Loucy (cell line): ENCODE measurements around the gene ILDR1.
A peak's percentile ranks its signal among the peaks of the same experiment; 100 is the strongest.

ENCODE experiments used
- H2AFZ ChIP-seq: fragments of 200-600 bp; sonication (generic); 2 replicates; pipeline ENCODE4 v1.6.0; 2016; ENCODE audit warnings: antibody characterized with exemption, mild to moderate bottlenecking, low read length, moderate library complexity
- H3F3A ChIP-seq: fragments of 200-600 bp; 2 replicates; pipeline ENCODE4 v1.6.0; 2016; ENCODE audit warnings: antibody characterized with exemption, low read depth, mild to moderate bottlenecking
- H3K27me3 ChIP-seq: fragments of 200-600 bp; sonication (generic); 2 replicates; pipeline ENCODE4 v1.6.1; 2014; ENCODE audit warnings: low read length, mild to moderate bottlenecking; ENCODE audit not compliant: insufficient read depth, poor library complexity, severe bottlenecking
- H3K36me3 ChIP-seq: fragments of 200-600 bp; sonication (generic); 2 replicates; pipeline ENCODE4 v1.6.1; 2016; ENCODE audit warnings: low read length; ENCODE audit not compliant: insufficient read depth
- H3K4me1 ChIP-seq: fragments of 200-600 bp; sonication (generic); 2 replicates; pipeline ENCODE4 v1.5.1; 2014; ENCODE audit warnings: low read length, mild to moderate bottlenecking; ENCODE audit not compliant: insufficient read depth, poor library complexity, severe bottlenecking
- H3K4me2 ChIP-seq: fragments of 200-600 bp; sonication (generic); 2 replicates; pipeline ENCODE4 v1.6.0; 2014; ENCODE audit warnings: antibody characterized with exemption, low read length, low read depth, mild to moderate bottlenecking; ENCODE audit not compliant: poor library complexity, severe bottlenecking
- H3K4me3 ChIP-seq: fragments of 200-600 bp; sonication (generic); 2 replicates; pipeline ENCODE4 v1.5.1; 2014; ENCODE audit warnings: low read length, mild to moderate bottlenecking, mixed read lengths; ENCODE audit not compliant: poor library complexity, severe bottlenecking
- H3K79me2 ChIP-seq: fragments of 200-600 bp; sonication (generic); 2 replicates; pipeline ENCODE4 v1.6.1; 2014; ENCODE audit warnings: low read length; ENCODE audit not compliant: insufficient read depth
- H3K9ac ChIP-seq: fragments of 200-600 bp; sonication (generic); 2 replicates; pipeline ENCODE4 v1.6.0; 2014; ENCODE audit warnings: mild to moderate bottlenecking, low read depth, low read length, moderate library complexity; ENCODE audit not compliant: poor library complexity, severe bottlenecking
- H3K9me2 ChIP-seq: fragments of 200-600 bp; sonication (generic); replicated peaks from 2 replicates; pipeline ENCODE4 v1.6.1; 2016; ENCODE audit warnings: low read depth, low read length, mixed read lengths
- H3K9me3 ChIP-seq: fragments of 200-600 bp; sonication (generic); 2 replicates; pipeline ENCODE4 v1.6.1; 2014; ENCODE audit warnings: mild to moderate bottlenecking, antibody characterized with exemption, low read length, low read depth; ENCODE audit not compliant: insufficient read depth
- H4K20me1 ChIP-seq: fragments of 200-600 bp; sonication (generic); 2 replicates; pipeline ENCODE4 v1.6.0; 2014; ENCODE audit warnings: antibody characterized with exemption, low read length, mild to moderate bottlenecking; ENCODE audit not compliant: insufficient read depth, poor library complexity, severe bottlenecking
- EZH2phosphoT487 ChIP-seq: fragments of 200-600 bp; IDR thresholded peaks from 2 replicates; pipeline ENCODE4 v1.6.1; 2018; ENCODE audit warnings: antibody characterized with exemption, mild to moderate bottlenecking, moderate library complexity, borderline replicate concordance
- TF ChIP-seq, protein P1 (sequence below): fragments of 200-600 bp; sonication (generic); conservative IDR thresholded peaks from 2 replicates; pipeline ENCODE4 v1.5.1; 2014; ENCODE audit warnings: mild to moderate bottlenecking, antibody characterized with exemption, low read length

The ILDR1 gene

DNA sequence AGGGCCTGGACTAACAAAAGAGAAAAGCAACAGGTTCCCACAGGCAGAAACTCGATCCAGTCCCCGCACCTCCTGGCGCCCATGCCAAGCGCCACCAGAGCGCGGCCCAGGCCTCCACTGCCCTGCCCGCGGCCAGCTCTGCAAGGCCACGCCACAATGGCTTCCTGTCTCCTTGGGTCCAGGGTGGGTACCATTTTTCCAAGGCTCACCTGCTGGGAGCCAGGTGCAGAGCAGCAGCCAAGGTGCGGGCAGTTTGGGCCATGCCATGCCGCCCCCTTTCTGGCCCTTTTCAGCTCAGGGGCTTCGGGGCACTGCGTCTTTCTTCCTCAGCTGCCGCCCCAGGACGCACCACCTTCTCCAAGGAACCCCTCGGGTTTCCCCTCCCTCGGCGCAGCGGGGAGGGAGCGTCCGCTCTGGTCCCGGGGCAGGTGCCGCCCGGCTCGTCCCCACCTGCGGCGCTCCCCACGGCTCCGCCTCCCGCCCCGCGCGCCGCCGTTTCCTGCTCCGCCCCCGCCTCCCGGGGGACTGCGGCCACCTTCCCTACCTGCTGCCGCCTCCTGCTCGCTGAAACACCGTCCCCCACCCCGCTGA, at the start of gene ILDR1:
ILDR1 (minus strand) TSS at position 437 of the 591 bp plus-strand sequence; CDS start at position 267, 170 bp downstream.
- Histone ChIP-seq H3K4me2 (no peak within 1 kb of the TSS), H3K9ac (no peak within 1 kb of the TSS), H3K9me3 (no peaks in the 10 kb centered on the region), H4K20me1 (no peaks in the 10 kb centered on the region), H3K27me3 (no peaks in the 10 kb centered on the region), H3K79me2 (no peaks in the 10 kb centered on the region), H2AFZ (no peak within 1 kb of the TSS), H3K36me3 (no peaks in the 10 kb centered on the region), H3K4me1 (peaks cover 6% of the 10 kb centered on the region), H3K4me3 (no peak within 1 kb of the TSS), H3F3A (no peaks in the 10 kb centered on the region), H3K9me2 (no peaks in the 10 kb centered on the region)
- no peak for TF ChIP-seq EZH2phosphoT487
- TF ChIP-seq, protein P1, sequence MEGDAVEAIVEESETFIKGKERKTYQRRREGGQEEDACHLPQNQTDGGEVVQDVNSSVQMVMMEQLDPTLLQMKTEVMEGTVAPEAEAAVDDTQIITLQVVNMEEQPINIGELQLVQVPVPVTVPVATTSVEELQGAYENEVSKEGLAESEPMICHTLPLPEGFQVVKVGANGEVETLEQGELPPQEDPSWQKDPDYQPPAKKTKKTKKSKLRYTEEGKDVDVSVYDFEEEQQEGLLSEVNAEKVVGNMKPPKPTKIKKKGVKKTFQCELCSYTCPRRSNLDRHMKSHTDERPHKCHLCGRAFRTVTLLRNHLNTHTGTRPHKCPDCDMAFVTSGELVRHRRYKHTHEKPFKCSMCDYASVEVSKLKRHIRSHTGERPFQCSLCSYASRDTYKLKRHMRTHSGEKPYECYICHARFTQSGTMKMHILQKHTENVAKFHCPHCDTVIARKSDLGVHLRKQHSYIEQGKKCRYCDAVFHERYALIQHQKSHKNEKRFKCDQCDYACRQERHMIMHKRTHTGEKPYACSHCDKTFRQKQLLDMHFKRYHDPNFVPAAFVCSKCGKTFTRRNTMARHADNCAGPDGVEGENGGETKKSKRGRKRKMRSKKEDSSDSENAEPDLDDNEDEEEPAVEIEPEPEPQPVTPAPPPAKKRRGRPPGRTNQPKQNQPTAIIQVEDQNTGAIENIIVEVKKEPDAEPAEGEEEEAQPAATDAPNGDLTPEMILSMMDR, result no peak

DNA sequence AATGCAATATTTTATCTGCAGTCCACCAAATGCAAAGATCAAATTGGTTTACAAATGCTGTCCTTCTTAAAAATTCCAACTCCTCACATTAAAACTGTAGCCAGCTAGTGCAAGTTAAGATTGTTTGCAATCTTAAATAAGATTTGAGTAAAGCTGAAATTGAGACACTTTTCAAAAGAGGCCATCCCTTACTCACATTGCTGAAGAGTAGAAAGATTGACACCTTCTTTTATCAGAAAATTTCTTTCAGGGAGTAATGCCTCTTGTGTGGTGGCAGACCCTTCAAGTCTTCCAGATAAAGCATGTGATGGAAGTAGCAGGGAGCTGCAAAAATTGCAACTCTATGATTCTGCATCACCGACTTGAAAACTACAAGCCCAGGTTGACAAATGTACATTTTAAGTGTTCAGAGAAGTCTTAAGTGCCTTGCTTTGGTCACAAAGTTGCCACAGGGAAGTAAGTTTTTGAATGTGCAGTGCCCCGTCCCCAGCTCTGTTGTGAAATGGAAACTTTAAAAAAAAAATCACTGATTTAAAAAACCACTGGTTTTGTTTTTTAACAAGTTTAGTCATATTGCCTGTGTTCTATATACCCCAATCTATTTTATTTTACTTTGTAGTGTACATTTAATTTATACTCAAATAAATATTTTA, 45.7 kb upstream of the ILDR1 start:
- Histone ChIP-seq H3K4me1 (peaks cover 17% of the 10 kb centered on the region), H2AFZ (peak overlapping the region; percentile 62; the same call in 1 of the 2 replicates), H3F3A (no peaks in the 10 kb centered on the region), H3K9me2 (no peaks in the 10 kb centered on the region), H3K9me3 (no peaks in the 10 kb centered on the region), H3K4me3 (no peak overlapping the region), H3K4me2 (peak overlapping the region; percentile 46), H3K27me3 (no peaks in the 10 kb centered on the region), H4K20me1 (no peaks in the 10 kb centered on the region), H3K79me2 (no peaks in the 10 kb centered on the region), H3K36me3 (no peaks in the 10 kb centered on the region), H3K9ac (no peak overlapping the region)
- TF ChIP-seq EZH2phosphoT487, result no peak
- TF ChIP-seq, protein P1, result no peak

- Histone ChIP-seq H4K20me1 (no peaks in the 10 kb centered on the region), H3K9ac (no peak overlapping the region), H3K36me3 (no peaks in the 10 kb centered on the region), H3K4me1 (peaks cover 17% of the 10 kb centered on the region), H3F3A (no peaks in the 10 kb centered on the region), H3K27me3 (no peaks in the 10 kb centered on the region), H3K9me3 (no peaks in the 10 kb centered on the region), H3K79me2 (no peaks in the 10 kb centered on the region), H3K9me2 (no peaks in the 10 kb centered on the region), H3K4me3 (no peak overlapping the region), H3K4me2 (peak overlapping the region; percentile 46), H2AFZ (peak overlapping the region; percentile 62)
- no peak for TF ChIP-seq EZH2phosphoT487
- TF ChIP-seq, protein P1, result no peak
These were observed 45.1 kb upstream of the ILDR1 start for GRCh38 chr3:122067214-122067550.
